ENCODE measurements around the gene WDHD1.

GRCh38 chr14:54902143-54902520, 124.8 kb downstream of the WDHD1 start:
- no peak for TF ChIP-seq CTCF (IDR thresholded peaks at IDR 0.05)
- peak in 1 of 3 donors; percentile 3 for TF ChIP-seq POLR2A (IDR thresholded peaks at IDR 0.05)
